Neural cell (in vitro differentiated cells): Measurements from ENCODE around the gene GSDME. TPM values are rescaled to one million over a fixed set of nuclear protein-coding genes. Genes with fewer than 3 reads are reported as not detected.

Experiments
- H2AFZ ChIP-seq: fragments of 200-600, 300-800 bp; sonication (generic), shearing (Covaris generic); 2 replicates; pipeline ENCODE4 v1.6.0; 2014; ENCODE audit warnings: low read depth, mild to moderate bottlenecking, antibody characterized with exemption, low read length, moderate library complexity
- H3F3A ChIP-seq: fragments of 200-600 bp; shearing (Covaris generic); 2 replicates; pipeline ENCODE4 v1.6.1; 2016; ENCODE audit warnings: mild to moderate bottlenecking, moderate library complexity, mixed read lengths, antibody characterized with exemption, low read length; ENCODE audit not compliant: insufficient read depth, poor library complexity, severe bottlenecking
- H3K27ac ChIP-seq: fragments of 200-600, 300-800 bp; sonication (generic), shearing (Covaris generic); 2 replicates; pipeline ENCODE4 v1.5.1; 2014; ENCODE audit warnings: mild to moderate bottlenecking, low read length, moderate library complexity
- H3K27me3 ChIP-seq: fragments of 300-800, 200-600 bp; sonication (generic), shearing (Covaris generic); 2 replicates; pipeline ENCODE4 v1.6.0; 2014; ENCODE audit warnings: mild to moderate bottlenecking, low read depth, low read length, moderate library complexity; ENCODE audit not compliant: insufficient read depth
- H3K36me3 ChIP-seq: fragments of 300-800, 200-600 bp; sonication (generic), shearing (Covaris generic); 2 replicates; pipeline ENCODE4 v1.5.1; 2014; ENCODE audit warnings: mild to moderate bottlenecking, antibody characterized with exemption, low read length, moderate library complexity; ENCODE audit not compliant: insufficient read depth
- H3K4me2 ChIP-seq: fragments of 300-800, 200-600 bp; sonication (generic), shearing (Covaris generic); 2 replicates; pipeline ENCODE4 v1.6.0; 2014; ENCODE audit warnings: mild to moderate bottlenecking, low read length
- H3K4me3 ChIP-seq: fragments of 300-800, 200-600 bp; sonication (generic), shearing (Covaris generic); 2 replicates; pipeline ENCODE4 v1.5.1; 2014; ENCODE audit warnings: mild to moderate bottlenecking, low read length, moderate library complexity
- H3K79me2 ChIP-seq: fragments of 200-600 bp; shearing (Covaris generic); replicated peaks from 2 replicates; pipeline ENCODE4 v1.6.0; 2014; ENCODE audit warnings: mild to moderate bottlenecking, low read length, moderate library complexity; ENCODE audit not compliant: insufficient read depth
- H3K9ac ChIP-seq: fragments of 300-800, 200-600 bp; sonication (generic), shearing (Covaris generic); 2 replicates; pipeline ENCODE4 v1.6.1; 2016; ENCODE audit warnings: mild to moderate bottlenecking, low read length, mixed read lengths
- H3K9me2 ChIP-seq: fragments of 200-600 bp; shearing (Covaris generic); 2 replicates; pipeline ENCODE4 v1.6.1; 2016; ENCODE audit warnings: mild to moderate bottlenecking, low read length, mixed read lengths; ENCODE audit not compliant: insufficient read depth
- H3K9me3 ChIP-seq: fragments of 200-600, 300-800 bp; sonication (generic), shearing (Covaris generic); 2 replicates; pipeline ENCODE4 v1.6.1; 2016; ENCODE audit warnings: mild to moderate bottlenecking, mixed run types, low read length, moderate library complexity, mixed read lengths
- H4K20me1 ChIP-seq: fragments of 200-600 bp; shearing (Covaris generic); 2 replicates; pipeline ENCODE4 v1.6.1; 2016; ENCODE audit warnings: mild to moderate bottlenecking, mixed run types; ENCODE audit not compliant: insufficient read depth
- EP300 ChIP-seq: fragments of 450-650 bp; conservative IDR thresholded peaks from 2 replicates; pipeline ENCODE4 v1.6.1; 2014; ENCODE audit warnings: antibody characterized with exemption, mild to moderate bottlenecking, moderate library complexity; ENCODE audit not compliant: poor library complexity, severe bottlenecking
- EZH2 ChIP-seq: fragments of 200-600, 300-800 bp; shearing (Covaris generic), sonication (generic); IDR thresholded peaks from 2 replicates; pipeline ENCODE4 v1.6.1; 2014; ENCODE audit warnings: antibody characterized with exemption, low read length, borderline replicate concordance, mild to moderate bottlenecking; ENCODE audit not compliant: insufficient read depth, poor library complexity, severe bottlenecking
- MXI1 ChIP-seq: fragments of 450-650 bp; conservative IDR thresholded peaks from 2 replicates; pipeline ENCODE4 v1.6.1; 2014; ENCODE audit warnings: antibody characterized with exemption, mild to moderate bottlenecking; ENCODE audit not compliant: poor library complexity, severe bottlenecking
- POLR2AphosphoS5 ChIP-seq: IDR thresholded peaks from 2 replicates; pipeline ENCODE4 v1.6.1; 2012
- RAD21 ChIP-seq: fragments of 450-650 bp; conservative IDR thresholded peaks from 2 replicates; pipeline ENCODE4 v1.6.1; 2014; ENCODE audit warnings: antibody characterized with exemption, mild to moderate bottlenecking, moderate library complexity
- SMC3 ChIP-seq: fragments of 450-650 bp; conservative IDR thresholded peaks from 2 replicates; pipeline ENCODE4 v1.6.1; 2014; ENCODE audit warnings: antibody characterized with exemption, mild to moderate bottlenecking, moderate library complexity; ENCODE audit not compliant: poor library complexity
- TAF1 ChIP-seq: IDR thresholded peaks from 2 replicates; pipeline ENCODE4 v1.6.1; 2012; ENCODE audit warnings: low read depth
- polyA plus RNA-seq: library from polyadenylated mRNA; depleted of rRNA; stranded (reverse); fragments of >200 nt; gene quantifications from 2 replicates; pipeline ENCODE4 v1.2.3, GENCODE V29; 2014
- TF ChIP-seq, protein P1 (sequence below): IDR thresholded peaks from 2 replicates; pipeline ENCODE4 v1.6.1; 2012; ENCODE audit warnings: borderline replicate concordance
- TF ChIP-seq, protein P2 (sequence below): fragments of 450-650 bp; IDR thresholded peaks from 2 replicates; pipeline ENCODE4 v1.5.1; 2014; ENCODE audit warnings: antibody characterized with exemption, mild to moderate bottlenecking, moderate library complexity; ENCODE audit not compliant: poor library complexity, severe bottlenecking

Gene GSDME
- polyA plus RNA-seq, 1 donor from 2014 or later = 42.9 TPM

DNA sequence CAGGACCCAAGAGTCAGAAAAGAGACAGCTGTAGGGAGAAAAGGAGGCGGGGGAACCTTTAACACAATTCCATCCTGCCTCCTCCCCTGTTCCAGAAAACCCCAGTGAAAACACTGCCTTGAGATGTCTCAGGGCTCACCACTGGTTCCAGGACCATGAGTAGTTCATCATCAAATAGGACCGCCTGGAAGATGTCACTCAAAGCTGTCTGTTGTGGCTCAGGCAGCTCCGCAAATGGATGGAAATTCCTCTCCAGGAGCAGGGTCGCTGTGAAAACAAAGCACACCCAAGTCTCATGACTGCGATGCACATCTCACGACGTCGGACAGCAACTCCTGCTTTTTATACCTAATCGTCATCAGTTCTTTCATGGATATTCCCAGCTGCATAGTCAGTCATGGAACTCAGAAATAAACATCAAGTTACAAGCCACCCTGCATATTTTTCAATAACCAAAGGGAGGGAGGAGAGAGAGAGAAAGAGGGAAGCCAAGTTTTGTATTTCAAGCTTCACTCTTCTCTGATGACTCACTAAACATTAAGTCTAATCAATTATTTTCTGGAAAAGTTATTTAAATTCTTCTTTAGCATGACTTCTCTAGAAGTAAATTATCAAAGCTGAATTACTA lies 49.2 kb downstream of the GSDME start:
- TF ChIP-seq, protein P1, sequence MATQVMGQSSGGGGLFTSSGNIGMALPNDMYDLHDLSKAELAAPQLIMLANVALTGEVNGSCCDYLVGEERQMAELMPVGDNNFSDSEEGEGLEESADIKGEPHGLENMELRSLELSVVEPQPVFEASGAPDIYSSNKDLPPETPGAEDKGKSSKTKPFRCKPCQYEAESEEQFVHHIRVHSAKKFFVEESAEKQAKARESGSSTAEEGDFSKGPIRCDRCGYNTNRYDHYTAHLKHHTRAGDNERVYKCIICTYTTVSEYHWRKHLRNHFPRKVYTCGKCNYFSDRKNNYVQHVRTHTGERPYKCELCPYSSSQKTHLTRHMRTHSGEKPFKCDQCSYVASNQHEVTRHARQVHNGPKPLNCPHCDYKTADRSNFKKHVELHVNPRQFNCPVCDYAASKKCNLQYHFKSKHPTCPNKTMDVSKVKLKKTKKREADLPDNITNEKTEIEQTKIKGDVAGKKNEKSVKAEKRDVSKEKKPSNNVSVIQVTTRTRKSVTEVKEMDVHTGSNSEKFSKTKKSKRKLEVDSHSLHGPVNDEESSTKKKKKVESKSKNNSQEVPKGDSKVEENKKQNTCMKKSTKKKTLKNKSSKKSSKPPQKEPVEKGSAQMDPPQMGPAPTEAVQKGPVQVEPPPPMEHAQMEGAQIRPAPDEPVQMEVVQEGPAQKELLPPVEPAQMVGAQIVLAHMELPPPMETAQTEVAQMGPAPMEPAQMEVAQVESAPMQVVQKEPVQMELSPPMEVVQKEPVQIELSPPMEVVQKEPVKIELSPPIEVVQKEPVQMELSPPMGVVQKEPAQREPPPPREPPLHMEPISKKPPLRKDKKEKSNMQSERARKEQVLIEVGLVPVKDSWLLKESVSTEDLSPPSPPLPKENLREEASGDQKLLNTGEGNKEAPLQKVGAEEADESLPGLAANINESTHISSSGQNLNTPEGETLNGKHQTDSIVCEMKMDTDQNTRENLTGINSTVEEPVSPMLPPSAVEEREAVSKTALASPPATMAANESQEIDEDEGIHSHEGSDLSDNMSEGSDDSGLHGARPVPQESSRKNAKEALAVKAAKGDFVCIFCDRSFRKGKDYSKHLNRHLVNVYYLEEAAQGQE = no peak
- no peak for TF ChIP-seq POLR2AphosphoS5
- TF ChIP-seq MXI1 = no peak
- TF ChIP-seq EP300 = no peak
- no peak for TF ChIP-seq TAF1
- TF ChIP-seq RAD21 = no peak
- Histone ChIP-seq H2AFZ (no peak overlapping the region), H3K36me3 (no peaks in the 10 kb centered on the region), H3K27me3 (no peaks in the 10 kb centered on the region), H4K20me1 (no peaks in the 10 kb centered on the region), H3K27ac (no peak overlapping the region), H3K9me3 (no peaks in the 10 kb centered on the region), H3K9me2 (no peaks in the 10 kb centered on the region), H3K4me2 (no peak overlapping the region), H3K4me3 (no peak overlapping the region), H3K9ac (no peak overlapping the region), H3K79me2 (no peaks in the 10 kb centered on the region), H3F3A (no peaks in the 10 kb centered on the region)

DNA sequence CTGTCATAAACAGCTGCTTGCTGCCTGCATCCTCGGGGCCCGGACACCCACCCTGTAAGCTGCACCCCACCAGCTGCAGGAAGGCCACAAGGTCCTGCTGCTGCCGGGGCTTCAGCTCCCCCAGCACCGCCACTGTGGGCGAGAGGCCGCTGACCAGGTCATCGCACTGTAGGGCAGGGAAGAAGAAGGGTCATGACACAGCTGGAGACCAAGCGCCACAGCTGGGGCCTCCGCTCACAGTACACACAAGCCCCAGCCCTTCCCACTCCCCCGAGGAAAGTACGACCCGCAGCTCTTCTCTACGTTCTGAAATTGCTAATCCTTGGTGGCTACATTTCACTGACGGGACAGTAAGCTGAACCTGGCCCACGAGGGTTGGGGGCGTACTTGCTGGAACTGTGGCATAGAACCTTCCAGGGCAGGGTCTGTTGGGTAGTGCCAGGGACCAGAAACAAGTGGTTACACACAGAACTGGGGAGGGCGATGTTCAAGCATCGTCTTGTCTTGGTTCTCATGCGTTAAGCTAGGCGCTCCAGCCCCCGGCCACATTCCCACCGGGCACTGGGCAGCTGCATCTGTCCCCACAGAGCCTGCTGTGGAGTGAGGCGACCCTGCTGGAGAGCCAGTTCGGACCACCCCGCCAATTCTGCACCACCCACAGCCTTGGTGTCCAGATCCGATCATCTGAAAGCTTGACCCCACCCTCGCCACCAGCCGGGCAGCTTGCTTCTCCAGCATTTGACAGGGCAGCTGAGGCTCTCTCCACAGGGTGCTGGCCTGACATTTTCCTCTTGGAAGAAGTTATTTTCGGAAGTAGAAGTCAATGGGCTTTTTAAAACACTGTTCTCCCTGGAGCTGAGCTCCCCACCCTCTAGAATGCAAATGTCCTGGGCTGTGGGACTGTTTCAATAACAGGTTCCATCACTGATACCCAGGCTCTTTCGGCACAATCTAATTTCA lies 50.8 kb downstream of the GSDME start:
- H4K20me1 ChIP-seq = no peaks in the 10 kb centered on the region
- no peaks in the 10 kb centered on the region for H3K79me2 ChIP-seq
- TF ChIP-seq SMC3 (no peak), MXI1 (no peak), EZH2 (no peak), TAF1 (no peak)
- TF ChIP-seq, protein P2, sequence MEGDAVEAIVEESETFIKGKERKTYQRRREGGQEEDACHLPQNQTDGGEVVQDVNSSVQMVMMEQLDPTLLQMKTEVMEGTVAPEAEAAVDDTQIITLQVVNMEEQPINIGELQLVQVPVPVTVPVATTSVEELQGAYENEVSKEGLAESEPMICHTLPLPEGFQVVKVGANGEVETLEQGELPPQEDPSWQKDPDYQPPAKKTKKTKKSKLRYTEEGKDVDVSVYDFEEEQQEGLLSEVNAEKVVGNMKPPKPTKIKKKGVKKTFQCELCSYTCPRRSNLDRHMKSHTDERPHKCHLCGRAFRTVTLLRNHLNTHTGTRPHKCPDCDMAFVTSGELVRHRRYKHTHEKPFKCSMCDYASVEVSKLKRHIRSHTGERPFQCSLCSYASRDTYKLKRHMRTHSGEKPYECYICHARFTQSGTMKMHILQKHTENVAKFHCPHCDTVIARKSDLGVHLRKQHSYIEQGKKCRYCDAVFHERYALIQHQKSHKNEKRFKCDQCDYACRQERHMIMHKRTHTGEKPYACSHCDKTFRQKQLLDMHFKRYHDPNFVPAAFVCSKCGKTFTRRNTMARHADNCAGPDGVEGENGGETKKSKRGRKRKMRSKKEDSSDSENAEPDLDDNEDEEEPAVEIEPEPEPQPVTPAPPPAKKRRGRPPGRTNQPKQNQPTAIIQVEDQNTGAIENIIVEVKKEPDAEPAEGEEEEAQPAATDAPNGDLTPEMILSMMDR = no peak
- H3K27me3 ChIP-seq = no peaks in the 10 kb centered on the region
- no peaks in the 10 kb centered on the region for H3K9me2 ChIP-seq
- no peak overlapping the region for H3K9ac ChIP-seq
- no peak overlapping the region for H3K27ac ChIP-seq
- no peak overlapping the region for H3K4me3 ChIP-seq
- H3K9me3 ChIP-seq = no peaks in the 10 kb centered on the region
- no peak overlapping the region for H2AFZ ChIP-seq
- no peak overlapping the region for H3K4me2 ChIP-seq
- H3F3A ChIP-seq = no peaks in the 10 kb centered on the region
- H3K36me3 ChIP-seq = no peaks in the 10 kb centered on the region
